Measurements from ENCODE around the gene DCLRE1A. TPM values are rescaled to one million over a fixed set of nuclear protein-coding genes. Genes with fewer than 3 reads are reported as not detected.
A peak's percentile ranks its signal among the peaks of the same experiment; 100 is the strongest.

The DCLRE1A gene
- total and polyA plus RNA-seq, 10 of the 15 experiments (the other 5 are each of a cell fraction or from before 2014, with no cell fraction given): 4.8 to 29.8 (median 14.0) TPM

GRCh38 chr10:113808168-113808567 is 45.7 kb downstream of the DCLRE1A start:
- intact Hi-C loops (cut with micrococcal nuclease; ENCODE audit: unreplicated experiment) (no loop called here), in situ Hi-C loops (cut with MboI) (no loop called here)
- Histone ChIP-seq H3K27ac (ENCODE audit: control insufficient read depth, insufficient read depth) (no peak overlapping the region), H3K9me3 (replicated peaks; ENCODE audit: control insufficient read depth, insufficient read depth, low read length) (no peaks in the 10 kb centered on the region; the same call in 2 of the 3 replicates), H3K9ac (ENCODE audit: control insufficient read depth, insufficient read depth, low read length) (no peak overlapping the region), H2AFZ (ENCODE audit: control insufficient read depth, low read depth, low read length) (no peak overlapping the region), H3K4me1 (ENCODE audit: control insufficient read depth, insufficient read depth, low read length) (peaks cover 3% of the 10 kb centered on the region), H3K4me3 (no peak overlapping the region), H3K27me3 (replicated peaks in 1 of 2; ENCODE audit: control insufficient read depth in 2 of 2, insufficient read depth in 2 of 2, low read length in 1 of 2) (no peaks in the 10 kb centered on the region; a peak in 2 of 4 replicates), H3K79me2 (ENCODE audit: control insufficient read depth, insufficient read depth, low read length) (no peaks in the 10 kb centered on the region), H4K20me1 (ENCODE audit: control insufficient read depth, insufficient read depth) (no peaks in the 10 kb centered on the region), H3K36me3 (ENCODE audit: control insufficient read depth in 2 of 2, insufficient read depth in 2 of 2, low read length in 1 of 2) (no peaks in the 10 kb centered on the region), H3K4me2 (ENCODE audit: control insufficient read depth, insufficient read depth) (no peak overlapping the region)
- TF ChIP-seq MXI1 (IDR thresholded peaks at IDR 0.05; ENCODE audit: low read depth, low read length) (no peak), SREBF2 (IDR thresholded peaks at IDR 0.05; ENCODE audit: low read length) (no peak), SMC3 (IDR thresholded peaks at IDR 0.05; ENCODE audit: borderline replicate concordance, low read length) (no peak), RCOR1 (conservative IDR thresholded peaks at IDR 0.05; ENCODE audit: low read depth, low read length) (no peak), E2F4 (IDR thresholded peaks at IDR 0.05; ENCODE audit: low read depth, low read length) (no peak), HCFC1 (IDR thresholded peaks at IDR 0.05; ENCODE audit: low read length) (no peak), RFX5 (IDR thresholded peaks at IDR 0.05; ENCODE audit: low read depth, low read length) (no peak), ZNF274 (IDR thresholded peaks at IDR 0.05; ENCODE audit: insufficient read depth, insufficient read length) (no peak), IRF4 (IDR thresholded peaks at IDR 0.05; ENCODE audit: low read depth, low read length) (no peak), RELB (IDR thresholded peaks at IDR 0.05; ENCODE audit: low read depth) (no peak), IRF3 (IDR thresholded peaks at IDR 0.05) (no peak), SKIL (IDR thresholded peaks at IDR 0.05; ENCODE audit: low read depth, poor library complexity, severe bottlenecking) (no peak), NBN (IDR thresholded peaks at IDR 0.05) (no peak), SRF (IDR thresholded peaks at IDR 0.05; ENCODE audit: low read depth in 2 of 2, low read length in 2 of 2) (no peak), MYC (IDR thresholded peaks at IDR 0.05; ENCODE audit: insufficient read depth, insufficient read length, insufficient replicate concordance, low read length, severe bottlenecking) (no peak), HDAC2 (IDR thresholded peaks at IDR 0.05) (no peak), GABPA (IDR thresholded peaks at IDR 0.05; ENCODE audit: low read depth) (no peak), SMAD5 (IDR thresholded peaks at IDR 0.05; ENCODE audit: low read depth) (no peak), SMARCA5 (IDR thresholded peaks at IDR 0.05) (no peak), NFYB (IDR thresholded peaks at IDR 0.05; ENCODE audit: insufficient read depth, low read depth, low read length) (no peak)
- FAIRE-seq (peak; percentile 52), DNase-seq (ENCODE audit: low read depth, low spot score) (no peak), ATAC-seq (peak; percentile 65)
- ChIA-PET CTCF (interaction anchor here (0.9 to 14.3 kb wide), 2 partner anchors 184 to 298 kb away, joined by 3 to 295 read pairs; no protein-coding TSS in a partner anchor), RAD21 (ENCODE audit: unreplicated experiment) (interaction anchor here (1.3 to 13.3 kb wide), 2 partner anchors 9 to 296 kb away, joined by 4 to 157 read pairs; no protein-coding TSS in a partner anchor), POLR2A (interaction anchor here (1.2 kb wide), 1 partner anchor 12 kb away, joined by 3 read pairs; no protein-coding TSS in a partner anchor), SMC1A (ENCODE audit: uncharacterized antibody, unreplicated experiment) (interaction anchor here (0.6 to 16.8 kb wide), 5 partner anchors 9 to 299 kb away, joined by 3 to 291 read pairs (median 6); no protein-coding TSS in a partner anchor)
- WGBS (ENCODE audit: insufficient coverage, insufficient replicate concordance, low lambda C conversion rate, missing lambda C conversion rate): 24% methylated on average over 3 of the region's 3 CpGs
- no TSS peak for BruUV-seq (replicated peaks)

Measured in GM12878 (cell line).